Keratinocyte (primary cell): ENCODE results near the gene APBB2. TPM values are rescaled to one million over a fixed set of nuclear protein-coding genes. Genes with fewer than 3 reads are reported as not detected.

Experiments
- DNase-seq: peaks from one replicate; pipeline ENCODE4 v3.0.0-alpha.2; 2011; ENCODE audit warnings: low read depth, missing footprints, low spot score
- FAIRE-seq: peaks from 2 replicates; lab custom pipeline; 2011; peaks lifted over from hg19 to GRCh38; lab: Jason Lieb, UNC
- H2AFZ ChIP-seq: 2 replicates; pipeline ENCODE4 v1.6.0; 2012; ENCODE audit warnings: low read length, control low read depth, inconsistent platforms; ENCODE audit not compliant: control insufficient read depth
- H3K27ac ChIP-seq: 2 replicates; pipeline ENCODE4 v1.5.1; 2011; ENCODE audit warnings: low read length; ENCODE audit not compliant: control insufficient read depth, insufficient read depth
- H3K27me3 ChIP-seq: 3 replicates; pipeline ENCODE4 v1.6.0; 2011; ENCODE audit warnings: low read length; ENCODE audit not compliant: control insufficient read depth, insufficient read depth; ENCODE audit errors: extremely low read depth
- H3K36me3 ChIP-seq, 2 experiments: 2 replicates in 1 of 2; 3 replicates in 1 of 2; pipeline ENCODE4 v1.5.1; 2011; ENCODE audit warnings: low read length in 2 of 2, mild to moderate bottlenecking in 1 of 2; ENCODE audit not compliant: control insufficient read depth in 2 of 2, insufficient read depth in 2 of 2; ENCODE audit errors: extremely low read depth in 1 of 2
- H3K4me1 ChIP-seq: 3 replicates; pipeline ENCODE4 v1.5.1; 2011; ENCODE audit warnings: low read length; ENCODE audit not compliant: control insufficient read depth, insufficient read depth; ENCODE audit errors: extremely low read depth
- H3K4me2 ChIP-seq: 3 replicates; pipeline ENCODE4 v1.6.0; 2011; ENCODE audit warnings: low read depth, low read length; ENCODE audit not compliant: control insufficient read depth, insufficient read depth; ENCODE audit errors: extremely low read depth
- H3K4me3 ChIP-seq, 3 experiments: fragments of 200-600 bp in 1 of 3; sonication (generic) in 1 of 3; 2 replicates in 2 of 3; 3 replicates in 1 of 3; pipeline ENCODE4 v1.5.1; 2011 to 2016; ENCODE audit warnings: low read length in 3 of 3, mild to moderate bottlenecking in 3 of 3, control low read depth in 2 of 3, inconsistent platforms in 1 of 3, low read depth in 1 of 3, mixed read lengths in 1 of 3, mixed run types in 1 of 3, moderate library complexity in 1 of 3; ENCODE audit not compliant: control insufficient read depth in 2 of 3, insufficient read depth in 2 of 3; ENCODE audit errors: extremely low read depth in 1 of 3
- H3K79me2 ChIP-seq: 2 replicates; pipeline ENCODE4 v1.6.0; 2012; ENCODE audit warnings: low read length; ENCODE audit not compliant: control insufficient read depth, insufficient read depth
- H3K9ac ChIP-seq: 3 replicates; pipeline ENCODE4 v1.6.0; 2011; ENCODE audit warnings: low read length; ENCODE audit not compliant: control insufficient read depth, insufficient read depth; ENCODE audit errors: extremely low read depth
- H3K9me1 ChIP-seq: 3 replicates; pipeline ENCODE4 v1.6.0; 2011; ENCODE audit warnings: low read length; ENCODE audit not compliant: control insufficient read depth, insufficient read depth; ENCODE audit errors: extremely low read depth
- H3K9me3 ChIP-seq: 2 replicates; pipeline ENCODE4 v1.5.1; 2012; ENCODE audit warnings: low read depth, low read length; ENCODE audit not compliant: control insufficient read depth
- H4K20me1 ChIP-seq: 3 replicates; pipeline ENCODE4 v1.6.0; 2011; ENCODE audit warnings: low read length; ENCODE audit not compliant: control insufficient read depth, insufficient read depth; ENCODE audit errors: extremely low read depth
- CTCF ChIP-seq, 3 experiments: IDR thresholded peaks in 1 of 3; conservative IDR thresholded peaks in 1 of 3; optimal IDR thresholded peaks in 1 of 3; 2 replicates in 2 of 3; 3 replicates in 1 of 3; pipeline versions ENCODE3 to v1.5.1; 2011; ENCODE audit warnings: low read length in 3 of 3, mild to moderate bottlenecking in 3 of 3, moderate library complexity in 2 of 3, control low read depth in 1 of 3, inconsistent platforms in 1 of 3; ENCODE audit not compliant: insufficient read depth in 2 of 3; ENCODE audit errors: extremely low read depth in 1 of 3
- EZH2 ChIP-seq: IDR thresholded peaks from one replicate; pipeline ENCODE4 v1.6.1; 2012; ENCODE audit warnings: inconsistent platforms, mild to moderate bottlenecking, low read length, moderate library complexity
- dilution Hi-C: fragments of 300-500 bp; cut with MboI; formaldehyde crosslinking; loops from one replicate; pipeline ENCODE4 v1.7.0; 2020; ENCODE audit warnings: low sequenced_read_pairs; ENCODE audit not compliant: extremely low pct_ligation_motif_present
- polyA plus RNA-seq, 5 experiments: library from polyadenylated mRNA; depleted of rRNA in 3 of 5; stranded (reverse) in 3 of 5; stranded (forward) in 1 of 5; unstranded in 1 of 5; fragments of >200 nt; gene quantifications; 1 replicate in 1 of 5; 2 replicates in 3 of 5; 3 replicates in 1 of 5; pipeline versions ENCODE4 v1.2.1 to v1.2.3, GENCODE V29; 2011 to 2012; ENCODE audit warnings: missing spikeins in 2 of 5, low read depth in 1 of 5, low replicate concordance in 1 of 5

Gene APBB2
- polyA plus RNA-seq, 1 donor (not counting 4 experiments of a cell fraction or from before 2014, with no cell fraction given) = 57.3 TPM

- H3K9ac ChIP-seq = no peak overlapping the region
- FAIRE-seq (peak; percentile 72), DNase-seq (no peak)
- TF ChIP-seq EZH2 (no peak), CTCF (optimal IDR thresholded peaks at IDR 0.05 in 1 of 3, IDR thresholded peaks at IDR 0.05 in 1 of 3, conservative IDR thresholded peaks at IDR 0.05 in 1 of 3; ENCODE audit: extremely low read depth in 1 of 3, insufficient read depth in 2 of 3, low read length in 3 of 3) (no peak)
- dilution Hi-C loops = no loop called here
- no peaks in the 10 kb centered on the region for H3K9me3 ChIP-seq
- H3K27ac ChIP-seq = no peak overlapping the region
- no peak overlapping the region for H3K4me3 ChIP-seq
- no peaks in the 10 kb centered on the region for H3K27me3 ChIP-seq
- H3K4me1 ChIP-seq = peaks cover 3% of the 10 kb centered on the region
- H3K36me3 ChIP-seq = peaks cover 0 to 6% of the 10 kb centered on the region in 2 experiments
- no peak overlapping the region for H2AFZ ChIP-seq
- H4K20me1 ChIP-seq = no peaks in the 10 kb centered on the region
- H3K4me2 ChIP-seq = no peak overlapping the region
- no peaks in the 10 kb centered on the region for H3K9me1 ChIP-seq
- peaks cover 37% of the 10 kb centered on the region for H3K79me2 ChIP-seq
Observed at GRCh38 chr4:41052287-41052686, 162.1 kb downstream of the APBB2 start.

GRCh38 chr4:41050880-41051775, 163.2 kb downstream of the APBB2 start:
- no peaks in the 10 kb centered on the region for H3K9me1 ChIP-seq
- DNase-seq = no peak
- TF ChIP-seq CTCF (optimal IDR thresholded peaks at IDR 0.05 in 1 of 3, IDR thresholded peaks at IDR 0.05 in 1 of 3, conservative IDR thresholded peaks at IDR 0.05 in 1 of 3; ENCODE audit: extremely low read depth in 1 of 3, insufficient read depth in 2 of 3, low read length in 3 of 3) (no peak), EZH2 (no peak)

More at GRCh38 chr4:41050880-41051775, 163.2 kb downstream of the APBB2 start:
- Histone ChIP-seq H3K4me3 (no peak overlapping the region), H3K27me3 (no peaks in the 10 kb centered on the region), H3K36me3 (peaks cover 0 to 6% of the 10 kb centered on the region in 2 experiments), H3K4me2 (no peak overlapping the region), H3K9ac (no peak overlapping the region), H4K20me1 (no peaks in the 10 kb centered on the region), H3K9me3 (no peaks in the 10 kb centered on the region), H3K79me2 (peaks cover 34% of the 10 kb centered on the region), H3K27ac (no peak overlapping the region), H2AFZ (no peak overlapping the region), H3K4me1 (peaks cover 3% of the 10 kb centered on the region)
- no peak for FAIRE-seq
- dilution Hi-C loops = no loop called here
